Bronchial epithelial cell (primary cell): Measurements from ENCODE around the gene SMC5. TPM values are rescaled to one million over a fixed set of nuclear protein-coding genes. Genes with fewer than 3 reads are reported as not detected.

Source experiments
- DNase-seq: peaks from one replicate; pipeline ENCODE4 v3.0.0-alpha.2; 2010; ENCODE audit warnings: low read depth
- FAIRE-seq: peaks from 2 replicates; lab custom pipeline; 2011; peaks lifted over from hg19 to GRCh38; lab: Jason Lieb, UNC
- H3K27me3 ChIP-seq: 2 replicates; pipeline ENCODE4 v1.5.1; 2011; ENCODE audit warnings: low read length; ENCODE audit not compliant: control insufficient read depth, insufficient read depth
- H3K36me3 ChIP-seq: 2 replicates; pipeline ENCODE4 v1.5.1; 2011; ENCODE audit warnings: low read length; ENCODE audit not compliant: control insufficient read depth, insufficient read depth
- H3K4me3 ChIP-seq: 2 replicates; pipeline ENCODE4 v1.5.1; 2011; ENCODE audit warnings: mild to moderate bottlenecking, low read depth, low read length, control low read depth
- total RNA-seq: library from RNA; depleted of rRNA; stranded (reverse); fragments of >200 nt; gene quantifications from 2 replicates; pipeline ENCODE4 v1.2.1, GENCODE V29; 2014
- TF ChIP-seq, protein P1 (sequence below): IDR thresholded peaks from 2 replicates; pipeline ENCODE4 v1.5.1; 2011; ENCODE audit warnings: mild to moderate bottlenecking, moderate library complexity, low read length, control low read depth, inconsistent platforms; ENCODE audit not compliant: insufficient read depth, severe bottlenecking

Gene SMC5
- total RNA-seq, 1 donor from 2014 or later: 16.6 TPM

DNA sequence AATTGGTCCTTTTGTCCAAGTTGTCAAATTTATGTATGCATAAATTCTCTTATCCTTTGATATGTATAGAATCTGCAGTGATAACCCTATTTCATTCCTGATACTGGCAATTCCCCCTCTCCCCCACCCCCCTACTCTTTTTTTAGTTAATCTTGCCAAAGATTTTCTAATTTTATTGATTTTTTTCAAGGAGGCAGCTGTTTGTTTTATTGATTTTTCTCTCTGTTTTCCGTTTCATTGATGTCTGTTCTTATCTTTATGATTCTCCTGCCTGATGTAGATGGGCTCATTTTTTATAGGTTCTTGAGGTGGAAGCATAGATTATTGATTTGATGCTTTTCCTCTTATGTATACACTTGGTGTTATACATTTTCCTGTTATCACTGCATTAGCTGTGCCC, 34.4 kb downstream of the SMC5 start:
- no peak overlapping the region for H3K4me3 ChIP-seq
- H3K27me3 ChIP-seq: no peaks in the 10 kb centered on the region
- FAIRE-seq (no peak), DNase-seq (no peak)
- H3K36me3 ChIP-seq: no peaks in the 10 kb centered on the region
- TF ChIP-seq, protein P1, sequence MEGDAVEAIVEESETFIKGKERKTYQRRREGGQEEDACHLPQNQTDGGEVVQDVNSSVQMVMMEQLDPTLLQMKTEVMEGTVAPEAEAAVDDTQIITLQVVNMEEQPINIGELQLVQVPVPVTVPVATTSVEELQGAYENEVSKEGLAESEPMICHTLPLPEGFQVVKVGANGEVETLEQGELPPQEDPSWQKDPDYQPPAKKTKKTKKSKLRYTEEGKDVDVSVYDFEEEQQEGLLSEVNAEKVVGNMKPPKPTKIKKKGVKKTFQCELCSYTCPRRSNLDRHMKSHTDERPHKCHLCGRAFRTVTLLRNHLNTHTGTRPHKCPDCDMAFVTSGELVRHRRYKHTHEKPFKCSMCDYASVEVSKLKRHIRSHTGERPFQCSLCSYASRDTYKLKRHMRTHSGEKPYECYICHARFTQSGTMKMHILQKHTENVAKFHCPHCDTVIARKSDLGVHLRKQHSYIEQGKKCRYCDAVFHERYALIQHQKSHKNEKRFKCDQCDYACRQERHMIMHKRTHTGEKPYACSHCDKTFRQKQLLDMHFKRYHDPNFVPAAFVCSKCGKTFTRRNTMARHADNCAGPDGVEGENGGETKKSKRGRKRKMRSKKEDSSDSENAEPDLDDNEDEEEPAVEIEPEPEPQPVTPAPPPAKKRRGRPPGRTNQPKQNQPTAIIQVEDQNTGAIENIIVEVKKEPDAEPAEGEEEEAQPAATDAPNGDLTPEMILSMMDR: no peak

- Histone ChIP-seq H3K27me3 (no peaks in the 10 kb centered on the region), H3K36me3 (peaks cover 2% of the 10 kb centered on the region)
- no peak for FAIRE-seq
Measured at GRCh38 chr9:70297141-70297540, 38.4 kb downstream of the SMC5 start.

GRCh38 chr9:70298245-70298771, 39.5 kb downstream of the SMC5 start:
- peaks cover 2% of the 10 kb centered on the region for H3K36me3 ChIP-seq
- TF ChIP-seq, protein P1: no peak
- no peak for FAIRE-seq
- no peak for DNase-seq
- H3K4me3 ChIP-seq: no peak overlapping the region
- no peaks in the 10 kb centered on the region for H3K27me3 ChIP-seq

More at GRCh38 chr9:70297141-70297540, 38.4 kb downstream of the SMC5 start:
- no peak overlapping the region for H3K4me3 ChIP-seq
- TF ChIP-seq, protein P1: no peak
- DNase-seq: peak; percentile 8

- FAIRE-seq (no peak), DNase-seq (no peak)
- H3K27me3 ChIP-seq: no peaks in the 10 kb centered on the region
- TF ChIP-seq, protein P1: no peak
- peaks cover 4% of the 10 kb centered on the region for H3K36me3 ChIP-seq
- H3K4me3 ChIP-seq: no peak overlapping the region
Measured at GRCh38 chr9:70303268-70303667, 44.5 kb downstream of the SMC5 start.

- H3K36me3 ChIP-seq: peaks cover 4% of the 10 kb centered on the region
- no peak for FAIRE-seq
Measured at GRCh38 chr9:70304810-70305209, 46.0 kb downstream of the SMC5 start.

More at GRCh38 chr9:70304810-70305209, 46.0 kb downstream of the SMC5 start:
- DNase-seq: no peak
- TF ChIP-seq, protein P1: no peak
- H3K4me3 ChIP-seq: no peak overlapping the region
- H3K27me3 ChIP-seq: no peaks in the 10 kb centered on the region
